DOHH2 (cell line): Measurements from ENCODE around the gene GLI3.

ENCODE experiments used
- EZH2phosphoT487 ChIP-seq: fragments of 200-600 bp; sonication (generic); IDR thresholded peaks from 2 replicates; pipeline ENCODE4 v1.6.1; 2017; ENCODE audit warnings: borderline replicate concordance, mild to moderate bottlenecking, antibody characterized with exemption, low read length, moderate library complexity, mixed read lengths
- TF ChIP-seq, protein P1 (sequence below): fragments of 200-600 bp; sonication (generic); IDR thresholded peaks from one replicate; pipeline ENCODE4 v1.5.1; 2014; ENCODE audit warnings: antibody characterized with exemption, mild to moderate bottlenecking, low read depth, low read length; ENCODE audit not compliant: poor library complexity, severe bottlenecking

DNA sequence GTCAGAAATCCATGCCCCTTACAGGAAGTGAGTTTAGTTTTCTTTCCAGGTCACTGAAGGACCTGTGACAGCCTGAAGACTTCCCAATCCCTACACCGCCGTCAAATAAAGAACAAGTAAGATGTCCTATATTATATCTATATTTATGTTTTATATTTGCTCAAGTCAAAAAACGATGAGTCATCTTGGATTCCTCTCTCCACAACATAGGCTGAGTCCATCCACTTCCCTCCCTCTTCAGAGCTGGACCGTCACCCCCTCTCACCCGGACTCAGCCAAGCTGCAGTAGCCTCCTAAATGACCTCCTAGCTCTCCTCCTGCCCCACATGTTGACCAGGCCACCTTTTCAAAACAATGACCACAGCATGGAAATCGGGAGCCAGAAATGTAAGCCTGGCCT, 53.5 kb downstream of the GLI3 start:
- TF ChIP-seq, protein P1, sequence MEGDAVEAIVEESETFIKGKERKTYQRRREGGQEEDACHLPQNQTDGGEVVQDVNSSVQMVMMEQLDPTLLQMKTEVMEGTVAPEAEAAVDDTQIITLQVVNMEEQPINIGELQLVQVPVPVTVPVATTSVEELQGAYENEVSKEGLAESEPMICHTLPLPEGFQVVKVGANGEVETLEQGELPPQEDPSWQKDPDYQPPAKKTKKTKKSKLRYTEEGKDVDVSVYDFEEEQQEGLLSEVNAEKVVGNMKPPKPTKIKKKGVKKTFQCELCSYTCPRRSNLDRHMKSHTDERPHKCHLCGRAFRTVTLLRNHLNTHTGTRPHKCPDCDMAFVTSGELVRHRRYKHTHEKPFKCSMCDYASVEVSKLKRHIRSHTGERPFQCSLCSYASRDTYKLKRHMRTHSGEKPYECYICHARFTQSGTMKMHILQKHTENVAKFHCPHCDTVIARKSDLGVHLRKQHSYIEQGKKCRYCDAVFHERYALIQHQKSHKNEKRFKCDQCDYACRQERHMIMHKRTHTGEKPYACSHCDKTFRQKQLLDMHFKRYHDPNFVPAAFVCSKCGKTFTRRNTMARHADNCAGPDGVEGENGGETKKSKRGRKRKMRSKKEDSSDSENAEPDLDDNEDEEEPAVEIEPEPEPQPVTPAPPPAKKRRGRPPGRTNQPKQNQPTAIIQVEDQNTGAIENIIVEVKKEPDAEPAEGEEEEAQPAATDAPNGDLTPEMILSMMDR: no peak
- TF ChIP-seq EZH2phosphoT487: no peak
